ENCODE data around the gene NFU1. TPM values are rescaled to one million over a fixed set of nuclear protein-coding genes. Genes with fewer than 3 reads are reported as not detected.

NFU1 gene
- total RNA-seq, 4 donors from 2014 or later, result 6.7 to 84.8 (median 45.0) TPM

- TF ChIP-seq CTCF (IDR thresholded peaks at IDR 0.05) (no peak), POLR2A (IDR thresholded peaks at IDR 0.05) (no peak), POLR2AphosphoS5 (IDR thresholded peaks at IDR 0.05) (no peak), EP300 (IDR thresholded peaks at IDR 0.05; ENCODE audit: low read depth) (no peak)
- H3K36me3 ChIP-seq, result no peaks in the 10 kb centered on the region
- H3K4me1 ChIP-seq, result no peaks in the 10 kb centered on the region
- no peak overlapping the region for H3K27ac ChIP-seq
- no peaks in the 10 kb centered on the region for H3K9me3 ChIP-seq
- intact Hi-C loops (cut with DNase I; ENCODE audit: low total_unique reads), result no loop called here
- no peak for DNase-seq
- no peaks in the 10 kb centered on the region for H3K27me3 ChIP-seq
- in situ Hi-C loops (cut with MboI; ENCODE audit: low pct_ligation_motif_present in 1 of 4, low pct_unique_long_range_greater_than_20kb in 1 of 4, low sequenced_read_pairs in 3 of 4), result no loop called here
- H3K4me3 ChIP-seq, result no peak overlapping the region
These were observed 19.8 kb upstream of the NFU1 start for GRCh38 chr2:69456950-69457445.

- no peak overlapping the region for H3K27ac ChIP-seq
- in situ Hi-C loops (cut with MboI; ENCODE audit: low pct_ligation_motif_present in 1 of 4, low pct_unique_long_range_greater_than_20kb in 1 of 4, low sequenced_read_pairs in 3 of 4), result no loop called here
- H3K4me3 ChIP-seq, result no peak overlapping the region
- H3K4me1 ChIP-seq, result no peaks in the 10 kb centered on the region
- H3K36me3 ChIP-seq, result no peaks in the 10 kb centered on the region
- H3K27me3 ChIP-seq, result no peaks in the 10 kb centered on the region
- TF ChIP-seq CTCF (IDR thresholded peaks at IDR 0.05), result no peak
- no peak for TF ChIP-seq EP300 (IDR thresholded peaks at IDR 0.05; ENCODE audit: low read depth)
- H3K9me3 ChIP-seq, result no peaks in the 10 kb centered on the region
- intact Hi-C loops (cut with DNase I; ENCODE audit: low total_unique reads), result no loop called here
- no peak for DNase-seq
- 100% methylated on average over 3 to 7 of the region's 7 CpGs for WGBS, 2 donors (ENCODE audit: low coverage in 1 of 2)
These were observed 18.9 kb upstream of the NFU1 start for GRCh38 chr2:69456154-69456553.

- in situ Hi-C loops (cut with MboI; ENCODE audit: low pct_ligation_motif_present in 1 of 4, low pct_unique_long_range_greater_than_20kb in 1 of 4, low sequenced_read_pairs in 3 of 4), result no loop called here
- Histone ChIP-seq H3K27me3 (no peaks in the 10 kb centered on the region), H3K36me3 (no peaks in the 10 kb centered on the region), H3K9me3 (no peaks in the 10 kb centered on the region), H3K4me3 (no peak overlapping the region), H3K27ac (no peak overlapping the region), H3K4me1 (no peaks in the 10 kb centered on the region)
- intact Hi-C loops (cut with DNase I; ENCODE audit: low total_unique reads), result no loop called here
- no peak for DNase-seq
- WGBS, 2 donors (ENCODE audit: low coverage in 1 of 2), result 55% methylated on average over 2 of the region's 2 CpGs; no CpG with 5 or more reads in 1 of the 2 donors
- no peak for TF ChIP-seq EP300 (IDR thresholded peaks at IDR 0.05; ENCODE audit: low read depth)
- no peak for TF ChIP-seq POLR2A (IDR thresholded peaks at IDR 0.05)
- no peak for TF ChIP-seq CTCF (IDR thresholded peaks at IDR 0.05)
- no peak for TF ChIP-seq POLR2AphosphoS5 (IDR thresholded peaks at IDR 0.05)
These were observed 17.7 kb upstream of the NFU1 start for GRCh38 chr2:69454976-69455375.

- H3K4me1 ChIP-seq, result no peaks in the 10 kb centered on the region
- TF ChIP-seq CTCF (IDR thresholded peaks at IDR 0.05) (no peak), EP300 (IDR thresholded peaks at IDR 0.05; ENCODE audit: low read depth) (no peak), POLR2AphosphoS5 (IDR thresholded peaks at IDR 0.05) (no peak), POLR2A (IDR thresholded peaks at IDR 0.05) (no peak)
- no peaks in the 10 kb centered on the region for H3K9me3 ChIP-seq
- no peak overlapping the region for H3K4me3 ChIP-seq
- intact Hi-C loops (cut with DNase I; ENCODE audit: low total_unique reads) (no loop called here), in situ Hi-C loops (cut with MboI; ENCODE audit: low pct_ligation_motif_present in 1 of 4, low pct_unique_long_range_greater_than_20kb in 1 of 4, low sequenced_read_pairs in 3 of 4) (no loop called here)
- no peaks in the 10 kb centered on the region for H3K27me3 ChIP-seq
- no peak for DNase-seq
- H3K36me3 ChIP-seq, result no peaks in the 10 kb centered on the region
- WGBS, 2 donors (ENCODE audit: low coverage in 1 of 2), result 74 to 90% methylated on average over 4 of the region's 4 CpGs
- H3K27ac ChIP-seq, result no peak overlapping the region
These were observed 16.4 kb upstream of the NFU1 start for GRCh38 chr2:69453475-69454129.
